Activated CD8-positive, alpha-beta memory T cell treated with anti-CD3 and anti-CD28 coated beads, Interleukin-2, amount 50 U/mL, for 1 hour (primary cell): ENCODE measurements around the gene CAVIN1.
"Not testable (repeated sequence)": the region's sequence is repeated elsewhere in the genome, so short reads cannot be mapped to it uniquely, and the experiment has no call there.

ENCODE experiments used
- DNase-seq: peaks from one replicate; pipeline ENCODE4 v3.0.0-alpha.2; 2020; ENCODE audit errors: extremely low read depth

Gene CAVIN1

GRCh38 chr17:42422958-42423712, at the start of gene CAVIN1:
CAVIN1 (minus strand) TSS chr17:42423256; CDS start chr17:42423097, 159 bp downstream.
- no peak for DNase-seq

GRCh38 chr17:42467889-42468288, 44.8 kb upstream of the CAVIN1 start:
- DNase-seq, result no peak

- DNase-seq, result no peak
These were observed 40.9 kb upstream of the CAVIN1 start for GRCh38 chr17:42463976-42464400.

- no peak for DNase-seq
These were observed 37.3 kb upstream of the CAVIN1 start for GRCh38 chr17:42460371-42460770.

GRCh38 chr17:42459801-42460281, 36.8 kb upstream of the CAVIN1 start:
- no peak for DNase-seq

GRCh38 chr17:42459256-42459800, 36.3 kb upstream of the CAVIN1 start:
- no peak for DNase-seq

GRCh38 chr17:42458497-42459255, 35.6 kb upstream of the CAVIN1 start, which contains the start of gene ATP6V0A1:
ATP6V0A1 (plus strand) TSS chr17:42458878; CDS start chr17:42460895, 2,017 bp downstream.
- peak; percentile 35 for DNase-seq

GRCh38 chr17:42457107-42457792, 34.2 kb upstream of the CAVIN1 start:
- DNase-seq, result no peak

- DNase-seq, result no peak
These were observed 33.4 kb upstream of the CAVIN1 start for GRCh38 chr17:42456223-42457106.

- not testable (repeated sequence) for DNase-seq
These were observed 31.9 kb upstream of the CAVIN1 start for GRCh38 chr17:42454987-42455386.

GRCh38 chr17:42453439-42453838, 30.4 kb upstream of the CAVIN1 start:
- no peak for DNase-seq

GRCh38 chr17:42451270-42451669, 28.2 kb upstream of the CAVIN1 start:
- not testable (repeated sequence) for DNase-seq

- not testable (repeated sequence) for DNase-seq
These were observed 26.8 kb upstream of the CAVIN1 start for GRCh38 chr17:42449838-42450237.

- not testable (repeated sequence) for DNase-seq
These were observed 26.1 kb upstream of the CAVIN1 start for GRCh38 chr17:42449176-42449575.

- DNase-seq, result no peak
These were observed 19.1 kb upstream of the CAVIN1 start for GRCh38 chr17:42442196-42442565.

- no peak for DNase-seq
These were observed 18.5 kb upstream of the CAVIN1 start for GRCh38 chr17:42441371-42442195.

- no peak for DNase-seq
These were observed 15.8 kb upstream of the CAVIN1 start for GRCh38 chr17:42438600-42439567.

GRCh38 chr17:42436391-42436790, 13.3 kb upstream of the CAVIN1 start:
- DNase-seq, result no peak

- DNase-seq, result no peak
These were observed 8.7 kb upstream of the CAVIN1 start for GRCh38 chr17:42431758-42432161.
